Measurements from ENCODE around the gene SFR1. TPM values are rescaled to one million over a fixed set of nuclear protein-coding genes. Genes with fewer than 3 reads are reported as not detected.

Gene SFR1
- total and polyA plus RNA-seq, 5 donors = 7.0 to 8.4 (median 7.1) TPM

DNA sequence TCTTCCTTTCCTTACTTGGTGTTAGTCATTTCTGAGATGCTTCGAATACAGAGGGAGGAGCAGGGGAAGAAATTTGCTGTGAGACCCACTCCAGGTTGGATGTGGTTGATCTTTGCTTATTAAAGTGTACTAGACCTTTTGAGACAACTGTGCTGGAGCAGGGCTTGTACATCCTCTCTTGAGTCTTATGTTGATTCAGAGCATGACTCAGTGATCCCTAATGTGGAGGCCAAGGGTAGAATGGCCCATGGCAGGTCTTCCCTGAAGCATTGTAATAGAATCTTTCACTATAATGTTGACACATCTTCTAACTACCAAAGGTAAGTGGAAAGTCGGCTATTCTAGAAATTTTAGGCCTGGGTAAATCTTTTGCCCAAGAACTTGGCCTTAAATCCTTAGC, 17.0 kb upstream of the SFR1 start:
- Histone ChIP-seq H3K4me1 (ENCODE audit: control insufficient read depth, insufficient read depth, low read length) (no peaks in the 10 kb centered on the region), H3K9me3 (ENCODE audit: control insufficient read depth, low read length) (no peaks in the 10 kb centered on the region), H3K4me3 (ENCODE audit: low read length) (no peak overlapping the region), H3K27me3 (ENCODE audit: control insufficient read depth, insufficient read depth) (no peaks in the 10 kb centered on the region), H3K27ac (ENCODE audit: low read length) (no peak overlapping the region)
- WGBS = 92% methylated on average over 2 of the region's 2 CpGs
- DNase-seq (no peak), ATAC-seq (no peak)
- intact Hi-C loops (cut with DNase I) = no loop called here

DNA sequence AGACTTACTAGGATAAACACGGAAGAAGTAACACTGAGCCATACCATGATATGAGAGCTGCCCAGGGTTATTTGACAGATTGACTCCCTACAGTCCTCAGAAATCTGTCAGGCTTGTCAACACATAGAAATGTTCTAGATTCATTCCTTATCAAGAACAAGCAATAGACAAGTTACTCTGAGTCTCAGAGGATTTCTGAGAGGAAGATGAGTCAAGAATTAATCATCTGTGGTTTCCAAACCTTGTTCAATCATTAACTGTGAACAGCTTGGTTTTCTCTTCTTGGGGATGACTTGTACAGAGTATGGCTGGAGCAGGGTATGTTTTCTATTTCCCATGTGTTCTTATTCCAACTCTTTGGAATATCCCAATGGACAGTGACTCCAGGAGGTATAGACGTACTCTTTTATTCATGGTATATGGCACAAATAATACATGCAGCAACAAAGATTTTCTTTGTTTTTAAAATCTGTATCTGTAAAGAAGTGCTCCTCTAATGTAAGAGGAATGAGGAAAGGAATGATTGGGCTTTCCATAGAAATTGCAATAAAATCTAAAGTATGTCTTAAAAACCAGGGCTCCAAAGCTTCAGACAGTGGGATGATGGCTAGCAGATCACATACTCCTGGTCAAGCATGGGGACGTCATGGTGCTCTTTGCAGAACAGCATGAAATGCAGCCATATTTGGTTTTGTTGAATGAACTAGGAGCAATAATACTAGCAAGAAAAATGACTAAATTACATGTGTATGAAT, 11.9 kb upstream of the SFR1 start:
- ATAC-seq (no peak), DNase-seq (no peak)
- intact Hi-C loops (cut with DNase I) = no loop called here
- no peak overlapping the region for H3K27ac ChIP-seq (ENCODE audit: low read length)
- no peaks in the 10 kb centered on the region for H3K4me1 ChIP-seq (ENCODE audit: control insufficient read depth, insufficient read depth, low read length)
- H3K27me3 ChIP-seq (ENCODE audit: control insufficient read depth, insufficient read depth) = no peaks in the 10 kb centered on the region
- no peaks in the 10 kb centered on the region for H3K9me3 ChIP-seq (ENCODE audit: control insufficient read depth, low read length)
- no peak overlapping the region for H3K4me3 ChIP-seq (ENCODE audit: low read length)
- WGBS = 64% methylated on average over 3 of the region's 3 CpGs

- ATAC-seq = no peak
- no peaks in the 10 kb centered on the region for H3K27me3 ChIP-seq (ENCODE audit: control insufficient read depth, insufficient read depth)
- no peaks in the 10 kb centered on the region for H3K4me1 ChIP-seq (ENCODE audit: control insufficient read depth, insufficient read depth, low read length)
- H3K27ac ChIP-seq (ENCODE audit: low read length) = no peak overlapping the region
- 21% methylated on average over 1 of the region's 1 CpG for WGBS
- no peak overlapping the region for H3K4me3 ChIP-seq (ENCODE audit: low read length)
- intact Hi-C loops (cut with DNase I) = no loop called here
- no peaks in the 10 kb centered on the region for H3K9me3 ChIP-seq (ENCODE audit: control insufficient read depth, low read length)
- DNase-seq = no peak
Measured at GRCh38 chr10:104113376-104113956, 8.5 kb upstream of the SFR1 start.

GRCh38 chr10:104117839-104118323, 4.1 kb upstream of the SFR1 start:
- H3K4me1 ChIP-seq (ENCODE audit: control insufficient read depth, insufficient read depth, low read length) = no peaks in the 10 kb centered on the region
- H3K27me3 ChIP-seq (ENCODE audit: control insufficient read depth, insufficient read depth) = no peaks in the 10 kb centered on the region
- WGBS = 75% methylated on average over 4 of the region's 4 CpGs
- H3K27ac ChIP-seq (ENCODE audit: low read length) = no peak overlapping the region
- DNase-seq (no peak), ATAC-seq (no peak)
- H3K4me3 ChIP-seq (ENCODE audit: low read length) = no peak overlapping the region
- H3K9me3 ChIP-seq (ENCODE audit: control insufficient read depth, low read length) = no peaks in the 10 kb centered on the region
- intact Hi-C loops (cut with DNase I) = no loop called here

DNA sequence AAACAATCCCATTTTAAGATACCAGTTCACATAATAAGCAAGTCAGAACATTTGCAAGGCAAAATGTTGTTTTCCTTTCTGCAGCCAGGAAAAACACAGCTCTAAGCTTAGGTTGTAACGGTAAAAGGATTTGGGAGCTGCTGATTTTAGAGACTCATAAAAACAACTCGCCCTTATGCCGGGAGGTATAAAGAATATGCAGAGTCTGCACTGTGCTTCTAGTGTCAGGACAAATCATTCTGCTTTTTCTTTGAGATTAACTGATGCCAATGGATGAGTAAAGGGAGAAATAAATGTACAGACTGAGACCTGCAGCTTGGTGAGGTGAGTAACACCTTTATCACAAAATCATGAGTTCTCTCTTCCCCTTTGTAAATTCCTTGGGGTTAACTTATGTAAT, 2.0 kb upstream of the SFR1 start:
- no peaks in the 10 kb centered on the region for H3K27me3 ChIP-seq (ENCODE audit: control insufficient read depth, insufficient read depth)
- intact Hi-C loops (cut with DNase I) = loop anchor here in 2 of 4 donors (5.0 to 10.0 kb wide), 2 partner anchors 233 to 235 kb away; no protein-coding TSS in a partner anchor
- H3K4me3 ChIP-seq (ENCODE audit: low read length) = no peak overlapping the region
- H3K9me3 ChIP-seq (ENCODE audit: control insufficient read depth, low read length) = no peaks in the 10 kb centered on the region
- ATAC-seq (no peak), DNase-seq (no peak)
- 60% methylated on average over 3 of the region's 3 CpGs for WGBS
- no peaks in the 10 kb centered on the region for H3K4me1 ChIP-seq (ENCODE audit: control insufficient read depth, insufficient read depth, low read length)
- no peak overlapping the region for H3K27ac ChIP-seq (ENCODE audit: low read length)

GRCh38 chr10:104120512-104120902, 1.5 kb upstream of the SFR1 start:
- H3K27ac ChIP-seq (ENCODE audit: low read length) = peak overlapping the region; percentile 14
- no peak for ATAC-seq
- 32% methylated on average over 2 of the region's 2 CpGs for WGBS
- H3K4me1 ChIP-seq (ENCODE audit: control insufficient read depth, insufficient read depth, low read length) = no peaks in the 10 kb centered on the region
- H3K27me3 ChIP-seq (ENCODE audit: control insufficient read depth, insufficient read depth) = no peaks in the 10 kb centered on the region
- no peak for DNase-seq
- no peaks in the 10 kb centered on the region for H3K9me3 ChIP-seq (ENCODE audit: control insufficient read depth, low read length)
- H3K4me3 ChIP-seq (ENCODE audit: low read length) = peak overlapping the region; percentile 61
- intact Hi-C loops (cut with DNase I) = loop anchor here in 2 of 4 donors (5.0 to 10.0 kb wide), 2 partner anchors 233 to 236 kb away; no protein-coding TSS in a partner anchor

DNA sequence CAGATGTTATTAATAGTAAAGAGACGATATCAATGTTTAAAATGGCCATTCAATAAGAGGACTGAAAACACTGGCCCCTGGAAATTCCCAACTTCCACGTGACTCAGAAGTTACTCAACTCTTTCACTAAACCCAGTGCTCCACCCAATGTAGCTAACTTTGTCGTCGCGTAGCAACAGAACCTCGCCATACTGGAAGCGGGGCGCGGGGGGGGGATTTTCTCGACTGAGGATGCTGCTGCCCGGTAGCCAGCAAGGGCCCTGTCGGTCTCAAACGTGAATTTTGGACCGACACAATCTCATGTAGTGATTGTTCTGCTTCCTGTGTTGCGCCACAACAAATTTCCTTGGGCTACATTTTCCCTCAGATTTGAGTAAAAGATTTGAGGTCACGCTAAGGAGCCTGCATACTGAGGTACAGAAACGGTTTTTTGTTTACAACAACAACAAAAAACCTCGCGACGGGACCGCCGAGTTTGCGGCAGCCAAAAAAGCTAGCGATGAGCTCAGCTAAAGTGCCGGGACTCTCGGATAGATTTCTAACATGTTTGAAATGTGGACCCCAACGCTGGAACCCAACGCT, 977 bp upstream of the SFR1 start:
- intact Hi-C loops (cut with DNase I) = loop anchor here in 2 of 4 donors (5.0 to 10.0 kb wide), 2 partner anchors 234 to 236 kb away; no protein-coding TSS in a partner anchor
- Histone ChIP-seq H3K4me3 (ENCODE audit: low read length) (peak overlapping the region; percentile 61), H3K27ac (ENCODE audit: low read length) (peak overlapping the region; percentile 98), H3K4me1 (ENCODE audit: control insufficient read depth, insufficient read depth, low read length) (no peaks in the 10 kb centered on the region), H3K9me3 (ENCODE audit: control insufficient read depth, low read length) (no peaks in the 10 kb centered on the region), H3K27me3 (ENCODE audit: control insufficient read depth, insufficient read depth) (no peaks in the 10 kb centered on the region)
- under 1% methylated on average over 28 of the region's 28 CpGs for WGBS
- peak; percentile 93 to 97 (median 94) for DNase-seq
- peak; percentile 86 to 90 for ATAC-seq

DNA sequence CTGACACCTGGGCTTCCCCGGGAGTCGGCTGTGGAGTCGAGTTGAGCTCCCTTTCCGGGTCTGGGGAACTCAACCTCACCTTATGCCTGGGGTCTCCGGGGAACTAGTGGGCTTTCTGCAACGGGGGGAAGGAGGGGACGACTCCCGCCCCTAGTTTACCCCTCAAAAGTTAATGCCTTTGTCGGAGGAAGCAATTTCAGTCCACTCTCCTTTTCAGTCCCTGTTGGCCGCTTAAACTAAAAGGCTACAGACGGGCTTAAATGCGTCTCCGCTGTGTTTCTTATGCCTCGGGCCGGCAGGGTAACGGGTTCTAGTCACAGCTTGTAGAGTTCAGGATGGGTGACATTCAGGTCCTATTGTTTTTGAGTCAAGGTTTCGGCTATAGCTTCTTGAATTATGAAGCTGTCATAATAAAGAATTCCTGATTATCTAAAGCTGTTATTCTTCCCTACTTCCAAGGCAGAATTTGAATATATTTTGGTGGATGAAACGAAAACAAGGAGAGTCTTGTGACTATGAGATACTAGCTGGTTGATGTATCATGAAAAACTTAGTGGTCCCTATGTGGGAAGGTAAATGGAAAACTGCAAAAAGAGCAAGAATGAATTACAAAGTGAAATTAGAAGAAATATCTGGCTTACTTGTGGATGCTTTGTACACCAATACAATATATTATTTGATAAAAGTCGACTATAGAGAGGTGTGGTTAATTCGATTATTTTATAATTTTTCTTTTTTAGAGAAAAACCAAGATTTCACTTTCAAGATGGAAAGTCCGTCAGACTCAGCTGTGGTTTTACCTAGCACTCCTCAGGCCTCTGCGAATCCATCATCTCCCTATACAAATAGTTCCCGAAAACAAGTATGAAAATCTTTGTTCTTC, 495 bp downstream of the SFR1 start:
- Histone ChIP-seq H3K4me1 (ENCODE audit: control insufficient read depth, insufficient read depth, low read length) (peaks cover 1% of the 10 kb centered on the region), H3K27ac (ENCODE audit: low read length) (peak overlapping the region; percentile 64), H3K4me3 (ENCODE audit: low read length) (peak overlapping the region; percentile 74), H3K27me3 (ENCODE audit: control insufficient read depth, insufficient read depth) (no peaks in the 10 kb centered on the region), H3K9me3 (ENCODE audit: control insufficient read depth, low read length) (no peaks in the 10 kb centered on the region)
- ATAC-seq (peak in 1 of 2 donors; percentile 0), DNase-seq (peak in 1 of 3 donors; percentile 58)
- intact Hi-C loops (cut with DNase I) = loop anchor here in 2 of 4 donors (5.0 to 10.0 kb wide), 2 partner anchors 235 to 238 kb away; no protein-coding TSS in a partner anchor
- 20% methylated on average over 23 of the region's 23 CpGs for WGBS

GRCh38 chr10:104123397-104123796, 1.4 kb downstream of the SFR1 start:
- intact Hi-C loops (cut with DNase I) = loop anchor here in 2 of 4 donors (5.0 to 10.0 kb wide), 2 partner anchors 236 to 239 kb away; no protein-coding TSS in a partner anchor
- no peaks in the 10 kb centered on the region for H3K27me3 ChIP-seq (ENCODE audit: control insufficient read depth, insufficient read depth)
- no peak overlapping the region for H3K4me3 ChIP-seq (ENCODE audit: low read length)
- no peak overlapping the region for H3K27ac ChIP-seq (ENCODE audit: low read length)
- ATAC-seq (no peak), DNase-seq (no peak)
- WGBS = 70% methylated on average over 1 of the region's 1 CpG
- peaks cover 3% of the 10 kb centered on the region for H3K4me1 ChIP-seq (ENCODE audit: control insufficient read depth, insufficient read depth, low read length)
- H3K9me3 ChIP-seq (ENCODE audit: control insufficient read depth, low read length) = no peaks in the 10 kb centered on the region

DNA sequence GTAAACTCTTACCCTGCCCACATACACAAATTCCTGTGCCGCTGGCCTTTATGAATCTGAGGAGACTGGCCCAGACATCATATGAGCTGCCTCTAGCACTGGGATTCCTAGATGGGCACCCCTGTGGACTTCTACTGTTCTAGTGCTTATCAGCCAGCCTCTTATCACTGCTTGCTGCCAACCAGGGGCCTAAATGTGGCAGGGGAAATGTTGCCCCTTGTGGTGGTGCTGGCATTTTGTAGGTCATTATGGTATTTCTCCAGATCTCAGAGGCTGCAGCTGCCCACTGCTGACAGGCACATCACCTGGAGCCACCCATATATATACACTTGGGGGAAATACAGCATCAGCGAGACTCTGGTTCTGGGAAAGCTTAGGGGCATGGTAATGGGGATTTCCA, 5.4 kb downstream of the SFR1 start:
- Histone ChIP-seq H3K9me3 (ENCODE audit: control insufficient read depth, low read length) (no peaks in the 10 kb centered on the region), H3K27me3 (ENCODE audit: control insufficient read depth, insufficient read depth) (no peaks in the 10 kb centered on the region), H3K27ac (ENCODE audit: low read length) (no peak overlapping the region), H3K4me3 (ENCODE audit: low read length) (no peak overlapping the region), H3K4me1 (ENCODE audit: control insufficient read depth, insufficient read depth, low read length) (peaks cover 3% of the 10 kb centered on the region)
- peak in 1 of 2 donors; percentile 32 for ATAC-seq
- DNase-seq = no peak
- 74% methylated on average over 2 of the region's 2 CpGs for WGBS
- intact Hi-C loops (cut with DNase I) = loop anchor here in 1 of 4 donors (10.0 kb wide), 1 partner anchor 243 kb away; no protein-coding TSS in a partner anchor
